ENCODE results near the gene INAFM2. TPM values are rescaled to one million over a fixed set of nuclear protein-coding genes. Genes with fewer than 3 reads are reported as not detected.

The INAFM2 gene
- total RNA-seq, 1 donor from 2014 or later: 26.2 TPM

DNA sequence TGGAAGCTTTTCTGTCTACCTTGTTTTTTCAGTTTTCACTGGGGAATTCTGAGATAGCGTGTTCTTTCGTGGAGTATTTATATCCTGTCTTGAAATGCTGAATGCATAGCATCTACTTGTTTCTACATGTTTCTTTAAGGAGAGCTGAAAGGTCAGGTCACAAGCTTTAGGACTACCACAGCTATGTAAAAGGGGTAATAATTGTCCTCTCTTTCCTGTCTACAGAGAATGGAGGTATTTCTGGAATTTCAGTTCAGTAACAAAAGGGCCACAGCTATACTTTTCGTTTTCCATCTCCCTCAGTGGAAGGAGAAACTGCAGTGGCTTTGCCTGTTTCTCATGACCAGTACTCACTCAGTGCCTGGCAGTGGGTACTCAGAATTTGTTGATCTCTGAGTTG lies 4.7 kb downstream of the INAFM2 start:
- DNase-seq (ENCODE audit: low spot score): no peak

DNA sequence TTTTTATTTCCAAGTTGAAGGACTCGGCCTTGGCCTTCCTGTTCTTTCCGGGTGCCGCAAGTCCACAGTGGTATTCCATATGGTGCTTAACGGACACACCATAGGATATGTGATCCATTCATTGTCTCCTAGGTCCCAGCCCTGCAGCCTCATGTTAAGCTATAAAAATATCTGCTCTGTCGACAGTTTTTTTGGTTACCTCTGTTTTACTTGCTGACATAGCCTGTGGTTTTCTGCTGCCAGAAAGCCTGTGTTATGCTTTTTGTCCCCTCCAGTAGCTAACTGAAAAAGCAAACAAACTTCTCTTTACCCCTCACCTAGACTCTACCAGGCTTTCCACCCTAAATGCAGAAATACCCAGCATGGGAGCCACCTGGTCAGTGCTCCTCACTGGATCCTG lies 5.3 kb downstream of the INAFM2 start:
- DNase-seq (ENCODE audit: low spot score): no peak

DNA sequence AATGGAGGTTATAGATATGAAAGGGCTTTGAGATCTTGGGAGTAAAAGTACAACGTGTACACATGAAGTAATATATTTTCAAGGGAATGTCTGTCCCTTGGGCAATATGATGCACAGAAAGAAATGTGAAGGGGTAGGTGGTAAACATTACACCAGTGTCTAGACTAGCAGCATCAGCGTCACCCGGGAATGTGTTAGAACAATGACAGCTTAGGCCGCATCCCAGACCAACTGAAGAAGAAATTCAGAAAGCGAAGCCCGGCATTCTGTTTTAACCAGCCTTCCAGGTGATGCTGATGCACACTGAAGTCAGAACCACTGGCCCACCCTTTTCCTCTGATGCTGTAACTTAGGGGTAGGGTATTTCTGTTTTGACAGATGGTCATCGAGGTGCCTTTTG lies 6.3 kb downstream of the INAFM2 start:
- no peak for DNase-seq (ENCODE audit: low spot score)

DNA sequence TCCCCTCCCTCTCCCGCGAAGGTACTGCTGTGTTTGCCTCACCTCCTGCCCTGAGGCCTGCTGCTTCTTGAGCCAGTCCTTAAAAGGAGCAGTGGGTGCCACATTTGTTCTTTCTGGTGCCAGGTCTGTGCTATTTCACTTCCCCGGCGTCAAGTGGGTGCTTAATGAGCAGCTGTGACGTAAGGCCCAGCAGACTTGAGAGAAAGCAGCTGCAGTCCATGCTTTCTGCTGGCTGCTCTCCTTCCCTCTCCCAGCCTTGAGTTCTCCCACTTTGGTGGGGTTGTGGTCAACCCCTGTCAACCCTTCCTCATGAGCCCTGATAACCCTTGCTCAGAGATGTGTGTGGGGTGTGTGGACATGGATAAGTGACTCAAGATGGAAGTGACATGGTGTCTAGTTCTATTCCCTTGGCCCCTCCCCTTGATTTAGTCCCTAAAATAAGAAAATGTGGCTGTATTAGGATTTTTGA lies 6.9 kb downstream of the INAFM2 start:
- DNase-seq (ENCODE audit: low spot score): no peak

DNA sequence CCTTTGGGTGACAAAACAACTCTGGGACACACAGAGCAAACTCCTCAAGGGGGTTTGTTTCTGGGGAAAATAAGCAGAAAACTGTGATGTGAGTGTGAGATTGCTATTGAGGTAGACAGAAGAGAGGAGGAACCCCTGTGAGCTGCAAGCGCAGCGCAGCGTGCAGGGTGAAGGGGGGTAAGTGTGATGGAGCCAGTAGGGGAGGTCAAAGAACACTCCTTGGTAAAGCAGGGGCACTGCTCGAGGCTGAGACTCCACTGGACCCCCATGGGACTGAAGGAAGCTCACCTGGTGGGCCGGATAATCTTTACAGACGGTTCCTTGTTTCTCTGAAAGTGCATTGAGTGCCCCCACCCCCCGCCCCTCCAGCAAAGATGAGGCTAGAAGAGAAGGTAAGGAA lies 7.5 kb downstream of the INAFM2 start:
- no peak for DNase-seq (ENCODE audit: low spot score)

DNA sequence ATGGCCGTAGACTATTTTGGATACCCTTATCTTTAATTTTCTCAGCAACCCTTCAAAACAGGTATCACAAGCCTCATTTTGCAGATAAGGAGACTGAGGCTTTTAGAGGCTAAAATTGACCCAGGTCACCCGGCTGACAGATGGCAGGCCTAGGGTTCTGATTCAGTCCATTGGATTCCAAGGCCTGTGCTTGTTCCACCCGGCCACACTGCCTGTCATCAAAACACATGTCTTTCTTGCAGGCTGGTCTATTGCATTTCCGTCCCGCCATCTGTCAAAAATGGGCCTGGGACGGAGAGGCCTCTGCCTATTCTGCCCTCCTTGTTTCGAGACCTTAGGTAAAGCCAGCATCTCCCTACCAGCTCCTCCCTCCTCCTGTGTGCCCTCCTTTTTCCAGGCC lies 8.1 kb downstream of the INAFM2 start:
- DNase-seq (ENCODE audit: low spot score): no peak

DNA sequence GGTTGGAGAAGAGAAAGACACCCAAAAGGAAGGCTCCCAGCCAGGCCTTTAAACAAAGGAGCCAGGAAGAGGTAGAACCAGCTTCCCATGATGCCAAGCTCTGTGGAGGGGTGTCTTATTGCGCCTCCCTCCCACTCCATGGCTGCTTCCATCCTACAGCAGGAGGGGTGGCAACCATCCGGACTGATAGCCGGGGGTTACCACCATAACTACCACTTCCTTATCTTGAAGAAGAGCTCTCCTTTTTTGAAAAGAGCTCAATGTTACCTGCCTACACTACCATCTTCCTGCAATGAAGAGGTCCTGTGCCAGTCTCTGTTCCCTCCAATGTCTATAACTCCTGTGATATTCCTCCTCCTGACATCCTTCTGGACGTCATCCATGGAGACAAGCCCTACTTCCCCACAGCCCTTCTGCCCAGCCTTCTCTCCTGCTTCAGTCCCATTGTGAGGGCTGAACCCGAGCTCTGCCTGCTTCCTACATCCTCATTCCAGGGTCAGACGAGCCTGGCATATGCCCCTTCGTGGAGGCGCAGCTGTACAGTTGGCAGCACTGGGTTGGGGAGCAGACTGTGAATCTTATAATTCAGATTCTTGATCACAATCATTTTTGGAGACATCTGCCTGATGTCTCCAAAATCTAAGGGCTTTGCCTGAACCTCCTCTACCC lies 8.8 kb downstream of the INAFM2 start:
- DNase-seq (ENCODE audit: low spot score): no peak

DNA sequence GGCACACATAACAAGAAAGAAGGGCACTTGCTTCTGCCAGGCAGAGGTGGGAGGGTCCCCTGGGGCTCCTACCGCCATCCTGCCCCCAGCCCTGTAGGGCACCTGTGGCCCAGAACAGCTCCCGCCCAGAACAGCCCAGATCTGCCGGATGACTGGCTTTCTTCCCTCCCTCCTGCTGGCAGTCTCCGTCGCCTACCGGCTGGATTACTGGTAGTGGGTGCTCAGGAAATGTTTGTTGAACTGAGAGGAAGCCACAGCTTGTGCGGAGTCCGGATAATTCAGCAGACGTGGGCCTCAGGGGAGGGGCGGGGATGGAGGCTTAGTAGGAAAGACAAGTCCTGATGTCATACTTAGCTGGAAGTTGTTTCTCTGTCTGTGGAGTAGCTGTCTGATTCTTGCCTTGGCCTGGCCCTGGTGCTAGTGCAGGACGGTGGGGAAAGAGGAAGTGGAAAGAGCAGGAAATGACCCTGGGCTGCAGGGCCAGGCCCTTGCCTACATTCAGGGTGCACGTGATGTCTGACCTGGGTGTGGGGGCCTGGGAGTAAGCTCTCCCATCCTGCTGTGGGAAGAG lies 10.5 kb downstream of the INAFM2 start:
- DNase-seq (ENCODE audit: low spot score): peak; percentile 66

DNA sequence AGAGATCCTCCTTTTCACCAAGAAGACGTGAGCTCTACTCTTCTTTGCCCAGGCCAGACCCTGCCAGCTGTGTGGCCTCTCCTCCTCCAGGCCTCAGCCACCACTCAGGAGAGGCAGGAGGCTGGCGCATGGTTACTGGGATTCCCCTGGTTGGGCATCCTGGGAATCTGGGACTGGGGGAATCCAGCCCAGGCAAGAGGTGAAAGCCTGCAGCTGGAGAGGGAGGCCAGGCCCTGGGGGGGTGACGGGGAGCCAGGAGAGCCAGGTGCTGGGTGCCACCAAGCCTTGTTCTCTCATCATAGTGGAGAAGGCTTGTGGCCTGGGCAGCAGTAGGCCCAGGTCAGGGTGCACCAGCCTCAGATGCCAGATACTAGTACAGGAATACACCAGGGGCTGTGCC lies 11.0 kb downstream of the INAFM2 start:
- no peak for DNase-seq (ENCODE audit: low spot score)

DNA sequence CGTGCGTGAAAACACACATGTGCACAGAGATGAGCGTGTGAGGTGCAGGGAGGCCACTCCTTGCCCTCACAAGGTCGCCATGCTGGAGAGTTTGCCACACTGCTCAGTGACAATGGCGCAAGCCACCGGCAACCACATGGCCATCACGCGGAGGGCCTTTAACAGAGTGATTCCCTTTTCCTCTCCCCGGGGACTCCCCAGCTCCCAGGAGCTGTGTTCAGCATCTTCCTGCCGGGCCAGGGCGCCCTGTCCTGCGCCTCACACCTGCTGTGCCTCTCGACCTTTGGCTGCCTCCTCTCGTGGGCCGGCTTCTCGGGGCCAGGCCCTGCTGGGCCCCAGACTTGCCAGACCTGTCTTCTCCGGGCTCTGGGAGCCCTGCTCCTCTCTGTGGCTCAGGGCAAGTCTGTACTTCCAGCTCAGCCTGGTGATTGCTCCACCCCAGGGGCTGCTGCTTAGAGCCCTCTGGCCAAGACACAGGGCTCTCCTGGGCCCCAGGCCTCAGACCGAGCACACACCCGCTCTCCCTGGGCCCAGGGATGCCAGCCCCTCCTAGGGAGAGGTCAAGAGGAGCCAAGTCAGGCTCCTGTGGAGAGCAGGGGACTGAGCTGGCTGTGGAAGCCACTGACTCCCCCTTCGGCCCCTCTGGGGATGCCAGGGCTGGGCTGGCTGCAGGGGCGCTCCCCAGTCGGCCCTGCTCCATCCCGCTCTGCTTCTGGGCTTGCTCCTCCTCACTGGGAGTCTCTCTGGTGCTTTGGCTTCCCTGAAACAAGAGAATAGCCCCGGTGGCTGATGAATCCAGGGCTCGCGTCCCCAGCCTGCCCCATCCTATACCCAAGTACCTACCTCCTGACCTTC lies 11.7 kb downstream of the INAFM2 start:
- no peak for DNase-seq (ENCODE audit: low spot score)

DNA sequence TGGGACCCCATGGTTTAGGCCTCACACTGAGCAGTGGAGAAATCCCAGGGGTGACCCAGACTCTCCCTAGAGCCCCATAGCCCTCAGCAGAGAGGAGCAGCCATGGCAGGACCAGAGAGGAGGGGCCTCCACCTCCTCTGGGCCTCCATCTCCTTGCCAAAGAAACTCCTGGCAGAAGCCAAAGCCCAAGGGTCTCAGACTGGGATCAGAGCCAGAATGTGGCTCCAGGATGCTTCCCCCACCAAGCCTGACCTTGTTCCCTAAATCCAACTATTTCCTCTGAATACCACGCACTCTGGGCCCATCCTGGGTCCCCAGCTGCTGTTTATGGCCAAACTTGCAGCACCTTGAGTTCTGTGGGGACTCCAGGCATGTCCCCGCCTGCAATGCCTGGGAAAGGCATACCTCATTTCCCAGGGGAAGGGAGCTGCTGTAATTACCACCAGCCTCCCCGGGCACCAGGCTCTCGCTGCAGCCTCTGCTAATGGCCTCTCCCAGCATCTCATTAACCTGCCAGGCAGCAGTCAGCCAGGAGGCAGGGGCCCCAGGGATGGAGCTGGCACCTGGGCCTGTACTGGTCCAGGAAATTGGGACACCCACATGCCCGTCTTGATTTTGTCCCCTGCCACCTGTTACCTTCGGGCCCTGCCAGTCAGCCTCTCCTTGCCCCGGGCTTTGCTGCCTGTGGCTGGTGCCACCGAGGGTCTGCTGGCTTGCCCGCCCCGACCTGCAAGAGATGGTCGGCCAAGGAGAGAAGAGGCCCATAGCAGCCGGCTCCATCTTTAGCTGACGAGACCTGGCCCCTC lies 12.6 kb downstream of the INAFM2 start:
- no peak for DNase-seq (ENCODE audit: low spot score)

DNA sequence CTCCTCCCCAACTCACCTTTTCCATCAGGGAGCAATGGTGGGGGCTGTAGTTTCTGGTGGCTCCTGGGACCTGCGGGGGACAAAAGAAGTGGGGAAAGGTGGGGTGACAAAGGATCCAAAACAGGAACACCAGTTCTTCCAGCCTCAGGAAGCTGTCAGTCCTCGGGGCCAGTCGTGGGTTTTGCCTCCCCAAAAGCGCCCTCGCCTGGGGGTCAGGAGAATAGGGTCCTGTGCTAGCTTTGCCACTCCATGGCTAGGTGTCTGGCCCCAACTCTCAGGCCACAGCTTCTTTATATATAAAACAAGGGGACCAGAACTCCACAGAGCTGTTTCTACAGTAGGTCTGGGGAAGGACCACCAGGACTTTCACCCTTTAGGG lies 13.2 kb downstream of the INAFM2 start:
- DNase-seq (ENCODE audit: low spot score): no peak

DNA sequence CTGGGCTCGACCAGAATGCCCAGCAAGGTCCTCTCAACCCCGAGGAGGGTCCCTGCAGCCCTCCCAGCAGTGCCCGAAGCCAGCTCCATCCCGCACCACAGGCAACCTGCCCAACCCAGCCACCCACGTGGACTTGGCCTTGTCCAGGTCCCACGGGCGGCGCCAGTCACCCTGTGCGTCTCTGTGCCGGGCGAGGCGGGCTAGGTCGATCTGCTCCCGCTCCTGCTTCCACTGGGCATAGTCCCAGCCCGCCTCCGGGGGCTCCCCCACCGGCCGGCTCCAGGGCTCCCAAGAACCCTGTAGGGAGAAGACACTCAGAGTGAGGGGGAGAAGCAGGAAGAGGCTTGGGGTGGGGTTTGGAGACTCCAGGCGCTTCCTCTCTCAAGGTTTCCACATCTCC lies 14.1 kb downstream of the INAFM2 start:
- DNase-seq (ENCODE audit: low spot score): no peak

DNA sequence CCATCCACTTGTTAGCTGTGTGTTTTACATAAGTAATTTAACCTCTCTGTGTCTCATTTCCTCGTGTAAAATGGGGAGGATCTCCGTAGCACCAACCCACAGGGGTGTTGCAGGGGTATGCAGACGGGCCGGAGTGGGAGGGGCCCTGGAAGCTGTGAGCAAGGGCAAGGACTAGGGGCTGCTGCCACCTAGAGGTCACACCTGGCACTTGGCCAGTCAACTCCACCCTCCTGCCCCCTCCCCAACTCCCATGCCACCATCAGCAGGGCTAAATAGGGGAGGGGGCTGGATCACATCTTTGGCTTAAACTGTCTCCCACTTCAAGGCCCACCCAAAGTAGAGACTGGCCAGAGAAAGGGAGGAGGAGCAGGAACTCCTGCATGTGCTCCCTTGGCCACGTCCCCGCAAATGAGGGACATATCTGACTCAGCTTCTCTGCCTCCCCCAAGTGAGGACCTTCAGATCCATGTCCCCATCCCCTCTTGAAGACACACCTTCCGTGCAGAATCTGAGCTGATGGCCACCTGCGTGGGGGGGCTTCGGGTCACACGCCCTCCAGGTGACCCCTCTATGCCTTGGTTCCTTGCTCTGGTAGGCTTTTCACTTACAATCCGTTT lies 14.7 kb downstream of the INAFM2 start:
- no peak for DNase-seq (ENCODE audit: low spot score)

DNA sequence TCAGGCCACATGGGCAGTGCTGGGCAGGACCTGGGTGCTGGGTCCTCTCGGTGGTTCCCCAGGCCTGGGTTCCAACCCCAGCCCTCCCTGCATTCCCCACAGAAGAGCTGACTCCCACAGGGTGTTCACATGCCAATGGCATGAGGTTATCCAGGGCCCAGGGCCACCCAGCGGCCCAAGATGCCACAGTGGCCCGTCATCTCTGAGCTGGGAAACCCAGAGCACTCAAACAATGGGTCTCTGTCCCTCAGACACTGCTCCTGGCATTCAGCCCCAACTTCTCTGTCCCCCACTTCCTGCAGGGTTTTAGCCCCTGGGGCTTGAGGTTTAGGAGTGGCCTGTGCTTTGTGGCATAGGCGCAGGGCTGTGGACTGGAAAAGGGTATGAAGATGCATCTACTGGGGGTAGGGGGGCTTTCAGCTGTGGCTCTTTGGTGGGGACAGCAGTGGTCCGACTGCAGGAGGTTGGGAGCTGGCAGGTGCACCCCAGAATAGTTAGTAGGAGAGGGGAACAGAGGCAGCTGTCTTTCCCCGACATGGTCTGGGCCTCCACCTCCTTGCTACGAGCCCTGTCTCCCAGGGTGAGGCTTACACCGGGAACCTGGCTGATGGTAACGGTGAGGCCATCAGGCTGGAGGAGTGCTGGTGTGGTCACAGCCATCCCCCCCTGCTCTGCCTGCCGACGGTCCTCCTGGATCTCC lies 15.6 kb downstream of the INAFM2 start:
- no peak for DNase-seq (ENCODE audit: low spot score)

DNA sequence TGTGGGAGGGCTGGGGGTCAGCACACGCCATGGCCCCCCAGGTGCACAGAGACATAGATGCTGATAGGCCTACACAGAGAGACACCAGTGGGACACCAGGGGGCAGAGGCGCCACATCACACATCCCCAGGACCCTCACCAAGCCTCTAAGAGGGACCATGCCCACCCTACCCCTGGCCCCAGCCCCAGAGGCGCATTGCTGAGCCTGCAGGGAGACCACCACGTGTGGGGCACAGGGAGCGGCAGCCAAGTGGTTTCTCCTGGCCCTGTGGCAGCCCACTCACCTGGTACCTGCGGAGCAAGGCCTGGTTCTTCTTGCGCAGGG lies 16.1 kb downstream of the INAFM2 start:
- DNase-seq (ENCODE audit: low spot score): no peak

DNA sequence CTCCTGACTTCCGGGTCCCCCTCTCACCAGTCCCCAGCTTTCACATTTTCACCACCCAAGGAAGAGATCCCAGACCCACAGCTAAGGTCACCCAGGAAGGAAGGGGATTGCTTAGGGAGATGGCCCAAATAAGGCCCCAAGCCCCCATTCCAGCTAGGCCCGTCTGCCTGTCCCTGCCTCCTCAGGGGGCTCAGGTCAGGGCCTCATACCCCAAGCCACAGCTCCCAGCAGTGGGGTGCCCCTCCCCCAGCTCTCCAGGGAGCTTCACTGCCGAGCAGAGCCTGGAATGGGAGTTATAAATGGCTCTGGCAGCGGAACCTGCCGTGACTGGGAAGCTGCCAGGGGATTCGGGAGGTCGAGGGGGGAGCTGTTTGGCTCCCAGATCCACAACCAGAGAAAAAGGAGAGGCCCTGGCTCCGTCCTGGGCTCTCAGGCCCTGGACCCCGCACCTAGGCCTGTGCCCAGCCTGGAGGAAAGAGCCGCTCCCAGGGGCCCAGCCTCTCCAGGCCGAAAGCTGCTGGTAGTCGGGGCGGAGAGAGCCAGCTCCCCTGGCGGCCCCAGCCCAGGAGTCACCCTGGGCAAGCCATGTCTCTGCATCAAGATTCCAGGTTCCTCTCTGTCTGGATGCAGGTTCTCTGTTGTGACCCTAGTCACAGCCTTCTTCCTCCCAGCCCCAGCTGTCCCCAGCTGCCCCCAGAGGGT lies 16.7 kb downstream of the INAFM2 start:
- peak; percentile 85 for DNase-seq (ENCODE audit: low spot score)

DNA sequence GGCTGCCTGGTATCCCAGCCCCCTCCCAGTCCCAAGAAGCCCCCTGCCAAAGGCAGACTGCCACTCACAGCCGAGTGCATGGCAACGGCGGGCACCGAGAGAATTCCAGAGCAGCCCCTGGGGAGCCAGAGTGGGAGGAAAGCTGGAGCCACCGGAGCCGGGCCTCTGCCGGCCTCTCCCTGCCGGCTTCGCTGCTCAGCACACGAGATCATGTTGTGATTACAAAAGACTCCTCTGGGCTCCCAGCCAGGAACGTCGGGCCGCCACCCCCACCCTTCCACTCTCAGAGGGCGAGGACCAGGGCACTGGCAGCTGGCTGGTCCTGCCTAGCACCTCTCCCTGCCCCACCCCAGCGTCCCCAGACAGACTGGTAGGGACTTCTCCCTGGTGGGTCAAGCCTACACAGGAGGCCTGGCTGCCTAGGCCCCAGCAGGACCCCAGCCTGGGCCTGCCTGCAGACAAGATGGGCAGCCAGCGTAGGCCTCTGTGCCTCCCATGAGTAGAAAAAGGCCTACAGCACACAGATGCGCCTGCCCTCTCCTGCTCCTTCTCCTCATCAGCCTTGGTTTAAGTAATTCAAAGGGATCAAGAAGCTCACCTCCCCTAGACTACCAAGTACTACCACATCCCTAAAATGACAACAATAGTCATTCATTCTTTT lies 17.4 kb downstream of the INAFM2 start, which contains the start of gene CCDC9B:
Gene CCDC9B, minus strand, starts transcription at position 200 of the 661 bp plus-strand sequence. Its CDS starts 120 bp downstream, at position 80.
- DNase-seq (ENCODE audit: low spot score): peak; percentile 97

DNA sequence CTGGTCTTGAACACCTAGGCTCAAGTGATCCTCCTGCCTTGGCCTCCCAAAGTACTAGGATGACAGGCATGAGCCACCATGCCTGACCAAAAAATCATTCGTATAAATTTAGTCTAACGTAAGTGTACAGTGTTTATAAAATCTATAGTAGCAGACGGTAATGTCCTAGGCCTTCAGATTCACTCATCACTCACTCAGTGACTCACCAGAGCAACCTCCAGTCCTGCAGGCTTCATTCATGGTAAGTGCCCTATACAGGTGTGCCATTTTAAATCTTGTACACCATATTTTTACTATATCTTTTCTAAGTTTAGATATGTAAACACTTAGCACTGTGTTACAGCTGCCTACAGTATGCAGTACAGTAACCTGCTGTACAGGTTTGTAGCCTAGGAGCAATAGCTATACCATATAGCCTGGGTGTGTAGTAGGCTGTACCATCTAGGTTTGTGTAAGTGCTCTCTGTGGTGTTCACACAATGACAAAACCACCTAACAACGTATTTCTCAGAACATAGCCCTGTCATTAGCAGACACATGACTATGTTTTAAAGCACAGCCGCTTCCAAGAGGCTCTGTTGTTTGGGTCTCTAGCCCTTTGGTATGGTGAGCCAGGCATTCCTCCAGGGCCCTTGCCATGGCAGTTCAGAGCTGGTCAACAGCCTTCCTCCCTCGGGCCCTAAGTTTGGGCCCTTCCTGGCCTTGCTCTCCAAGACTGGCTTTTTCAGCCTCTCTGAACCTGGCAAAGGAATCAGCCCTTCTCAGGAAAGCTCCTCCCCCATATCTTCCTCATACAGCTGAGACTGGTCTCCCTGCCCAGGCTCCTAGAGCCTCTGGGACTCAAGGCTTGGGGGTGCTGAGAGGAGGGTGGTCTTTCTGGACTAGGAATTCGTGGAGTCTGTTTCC lies 19.2 kb downstream of the INAFM2 start:
- DNase-seq (ENCODE audit: low spot score): no peak

Data from ureter (tissue), 1 donor.